Keratinocyte (primary cell): ENCODE measurements around the gene CCDC149. TPM values are rescaled to one million over a fixed set of nuclear protein-coding genes. Genes with fewer than 3 reads are reported as not detected.

Experiments used
- DNase-seq: peaks from one replicate; pipeline ENCODE4 v3.0.0-alpha.2; 2011; ENCODE audit warnings: low read depth, missing footprints, low spot score
- FAIRE-seq: peaks from 2 replicates; lab custom pipeline; 2011; peaks lifted over from hg19 to GRCh38; lab: Jason Lieb, UNC
- H2AFZ ChIP-seq: 2 replicates; pipeline ENCODE4 v1.6.0; 2012; ENCODE audit warnings: low read length, control low read depth, inconsistent platforms; ENCODE audit not compliant: control insufficient read depth
- H3K27ac ChIP-seq: 2 replicates; pipeline ENCODE4 v1.5.1; 2011; ENCODE audit warnings: low read length; ENCODE audit not compliant: control insufficient read depth, insufficient read depth
- H3K27me3 ChIP-seq: 3 replicates; pipeline ENCODE4 v1.6.0; 2011; ENCODE audit warnings: low read length; ENCODE audit not compliant: control insufficient read depth, insufficient read depth; ENCODE audit errors: extremely low read depth
- H3K36me3 ChIP-seq, 2 experiments: 2 replicates in 1 of 2; 3 replicates in 1 of 2; pipeline ENCODE4 v1.5.1; 2011; ENCODE audit warnings: low read length in 2 of 2, mild to moderate bottlenecking in 1 of 2; ENCODE audit not compliant: control insufficient read depth in 2 of 2, insufficient read depth in 2 of 2; ENCODE audit errors: extremely low read depth in 1 of 2
- H3K4me1 ChIP-seq: 3 replicates; pipeline ENCODE4 v1.5.1; 2011; ENCODE audit warnings: low read length; ENCODE audit not compliant: control insufficient read depth, insufficient read depth; ENCODE audit errors: extremely low read depth
- H3K4me2 ChIP-seq: 3 replicates; pipeline ENCODE4 v1.6.0; 2011; ENCODE audit warnings: low read depth, low read length; ENCODE audit not compliant: control insufficient read depth, insufficient read depth; ENCODE audit errors: extremely low read depth
- H3K4me3 ChIP-seq, 3 experiments: fragments of 200-600 bp in 1 of 3; sonication (generic) in 1 of 3; 2 replicates in 2 of 3; 3 replicates in 1 of 3; pipeline ENCODE4 v1.5.1; 2011 to 2016; ENCODE audit warnings: low read length in 3 of 3, mild to moderate bottlenecking in 3 of 3, control low read depth in 2 of 3, inconsistent platforms in 1 of 3, low read depth in 1 of 3, mixed read lengths in 1 of 3, mixed run types in 1 of 3, moderate library complexity in 1 of 3; ENCODE audit not compliant: control insufficient read depth in 2 of 3, insufficient read depth in 2 of 3; ENCODE audit errors: extremely low read depth in 1 of 3
- H3K79me2 ChIP-seq: 2 replicates; pipeline ENCODE4 v1.6.0; 2012; ENCODE audit warnings: low read length; ENCODE audit not compliant: control insufficient read depth, insufficient read depth
- H3K9ac ChIP-seq: 3 replicates; pipeline ENCODE4 v1.6.0; 2011; ENCODE audit warnings: low read length; ENCODE audit not compliant: control insufficient read depth, insufficient read depth; ENCODE audit errors: extremely low read depth
- H3K9me1 ChIP-seq: 3 replicates; pipeline ENCODE4 v1.6.0; 2011; ENCODE audit warnings: low read length; ENCODE audit not compliant: control insufficient read depth, insufficient read depth; ENCODE audit errors: extremely low read depth
- H3K9me3 ChIP-seq: 2 replicates; pipeline ENCODE4 v1.5.1; 2012; ENCODE audit warnings: low read depth, low read length; ENCODE audit not compliant: control insufficient read depth
- H4K20me1 ChIP-seq: 3 replicates; pipeline ENCODE4 v1.6.0; 2011; ENCODE audit warnings: low read length; ENCODE audit not compliant: control insufficient read depth, insufficient read depth; ENCODE audit errors: extremely low read depth
- CTCF ChIP-seq, 3 experiments: IDR thresholded peaks in 1 of 3; conservative IDR thresholded peaks in 1 of 3; optimal IDR thresholded peaks in 1 of 3; 2 replicates in 2 of 3; 3 replicates in 1 of 3; pipeline versions ENCODE3 to v1.5.1; 2011; ENCODE audit warnings: low read length in 3 of 3, mild to moderate bottlenecking in 3 of 3, moderate library complexity in 2 of 3, control low read depth in 1 of 3, inconsistent platforms in 1 of 3; ENCODE audit not compliant: insufficient read depth in 2 of 3; ENCODE audit errors: extremely low read depth in 1 of 3
- EZH2 ChIP-seq: IDR thresholded peaks from one replicate; pipeline ENCODE4 v1.6.1; 2012; ENCODE audit warnings: inconsistent platforms, mild to moderate bottlenecking, low read length, moderate library complexity
- dilution Hi-C: fragments of 300-500 bp; cut with MboI; formaldehyde crosslinking; loops from one replicate; pipeline ENCODE4 v1.7.0; 2020; ENCODE audit warnings: low sequenced_read_pairs; ENCODE audit not compliant: extremely low pct_ligation_motif_present
- polyA minus RNA-seq, 3 experiments: library from RNA; depleted of rRNA, polyadenylated mRNA; stranded (reverse); fragments of >200 nt; gene quantifications; 1 replicate in 1 of 3; 2 replicates in 1 of 3; 3 replicates in 1 of 3; pipeline ENCODE4 v1.2.3, GENCODE V29; 2011
- polyA plus RNA-seq, 5 experiments: library from polyadenylated mRNA; depleted of rRNA in 3 of 5; stranded (reverse) in 3 of 5; stranded (forward) in 1 of 5; unstranded in 1 of 5; fragments of >200 nt; gene quantifications; 1 replicate in 1 of 5; 2 replicates in 3 of 5; 3 replicates in 1 of 5; pipeline versions ENCODE4 v1.2.1 to v1.2.3, GENCODE V29; 2011 to 2012; ENCODE audit warnings: missing spikeins in 2 of 5, low read depth in 1 of 5, low replicate concordance in 1 of 5

The CCDC149 gene
- polyA plus RNA-seq: 2.0 to 3.5 TPM (median 2.1 TPM) in 3 replicates
- polyA plus RNA-seq (2011; ENCODE audit: low read depth): 3.3 TPM
- polyA plus RNA-seq (2011; cell fraction: cytosol; rRNA removed): 2.9 and 3.2 TPM in 2 replicates
- polyA plus RNA-seq (2011; cell fraction: nucleus; rRNA removed): 3.7 and 4.9 TPM in 2 replicates
- polyA plus RNA-seq (2012; ENCODE audit: low replicate concordance): 2.2 and 3.7 TPM in 2 replicates
- 1.4 to 7.7 TPM (median 4.2 TPM) in 3 replicates for polyA minus RNA-seq
- polyA minus RNA-seq (2011; cell fraction: cytosol; rRNA and poly(A)+ RNA removed): 5.4 TPM
- 2.4 and 9.9 TPM in 2 replicates for polyA minus RNA-seq (2011; cell fraction: nucleus; rRNA and poly(A)+ RNA removed)

GRCh38 chr4:24912252-24913118 lies at the start of gene CCDC149:
Gene CCDC149, minus strand, starts transcription at chr4:24913042. Its CDS starts 178 bp downstream, at chr4:24912864.
- TF ChIP-seq EZH2 (no peak), CTCF (optimal IDR thresholded peaks at IDR 0.05 in 1 of 3, IDR thresholded peaks at IDR 0.05 in 1 of 3, conservative IDR thresholded peaks at IDR 0.05 in 1 of 3; ENCODE audit: extremely low read depth in 1 of 3, insufficient read depth in 2 of 3, low read length in 3 of 3) (no peak)
- dilution Hi-C loops: no loop called here
- DNase-seq (no peak), FAIRE-seq (no peak)
- peak within 1 kb of the TSS; percentile 64 for H3K9ac ChIP-seq
- peaks cover 3% of the 10 kb centered on the region for H3K4me1 ChIP-seq
- H3K79me2 ChIP-seq: no peaks in the 10 kb centered on the region
- no peaks in the 10 kb centered on the region for H3K9me1 ChIP-seq
- H3K27me3 ChIP-seq: no peaks in the 10 kb centered on the region
- H3K9me3 ChIP-seq: no peaks in the 10 kb centered on the region
- H3K27ac ChIP-seq: no peak within 1 kb of the TSS
- H2AFZ ChIP-seq: peak within 1 kb of the TSS; percentile 74
- peak within 1 kb of the TSS; percentile 47 to 59 (median 51) for H3K4me3 ChIP-seq
- peak within 1 kb of the TSS; percentile 74 for H3K4me2 ChIP-seq
- no peaks in the 10 kb centered on the region for H4K20me1 ChIP-seq
- H3K36me3 ChIP-seq: peaks cover 3 to 5% of the 10 kb centered on the region in 2 experiments

- H3K4me2 ChIP-seq: no peak overlapping the region
- no peak overlapping the region for H3K9ac ChIP-seq
- dilution Hi-C loops: no loop called here
- H3K4me1 ChIP-seq: no peaks in the 10 kb centered on the region
- H2AFZ ChIP-seq: no peak overlapping the region
- H3K9me1 ChIP-seq: no peaks in the 10 kb centered on the region
- H3K79me2 ChIP-seq: no peaks in the 10 kb centered on the region
- TF ChIP-seq EZH2: no peak
- no peak for TF ChIP-seq CTCF (optimal IDR thresholded peaks at IDR 0.05 in 1 of 3, IDR thresholded peaks at IDR 0.05 in 1 of 3, conservative IDR thresholded peaks at IDR 0.05 in 1 of 3; ENCODE audit: extremely low read depth in 1 of 3, insufficient read depth in 2 of 3, low read length in 3 of 3)
- no peak overlapping the region for H3K27ac ChIP-seq
- H3K27me3 ChIP-seq: no peaks in the 10 kb centered on the region
- DNase-seq (no peak), FAIRE-seq (no peak)
- no peaks in the 10 kb centered on the region for H4K20me1 ChIP-seq
- H3K4me3 ChIP-seq: no peak overlapping the region
- H3K36me3 ChIP-seq: no peaks in the 10 kb centered on the region
- H3K9me3 ChIP-seq: no peaks in the 10 kb centered on the region
Measured at GRCh38 chr4:24957886-24958285, 45.0 kb upstream of the CCDC149 start.
